Suprapubic skin (tissue), 3 donors: ENCODE data around the gene BMPR2.

Source experiments
- CTCF ChIP-seq, 2 donors: fragments of 200-600 bp in 1 of 2; fragments of 450-650 bp in 1 of 2; sonication (generic) in 1 of 2; IDR thresholded peaks; one replicate each; pipeline ENCODE4 v1.5.1; 2016 to 2019; ENCODE audit warnings: antibody characterized with exemption in 2 of 2, mild to moderate bottlenecking in 1 of 2, moderate library complexity in 1 of 2
- EP300 ChIP-seq: sonication (generic); formaldehyde crosslinking; IDR thresholded peaks from one replicate; pipeline ENCODE4 v1.6.1; 2017; ENCODE audit warnings: antibody characterized with exemption

GRCh38 chr2:202387608-202388342, 11.6 kb downstream of the BMPR2 start:
- TF ChIP-seq CTCF (IDR thresholded peaks at IDR 0.05) (no peak), EP300 (no peak)
